Endodermal cell (in vitro differentiated cells): ENCODE measurements around the gene ELAVL1. TPM values are rescaled to one million over a fixed set of nuclear protein-coding genes. Genes with fewer than 3 reads are reported as not detected.

Source experiments
- DNase-seq: peaks from one replicate; pipeline ENCODE4 v3.0.0-alpha.2; 2017
- H3K27ac ChIP-seq: 2 replicates; pipeline ENCODE4 v1.5.1; 2013; ENCODE audit warnings: mild to moderate bottlenecking, low read depth, low read length, moderate library complexity
- H3K27me3 ChIP-seq: 2 replicates; pipeline ENCODE4 v1.6.1; 2013; ENCODE audit warnings: mild to moderate bottlenecking, low read length, moderate library complexity; ENCODE audit not compliant: insufficient read depth, control insufficient read depth, poor library complexity, severe bottlenecking
- H3K36me3 ChIP-seq: 2 replicates; pipeline ENCODE4 v1.7.0; 2013; ENCODE audit warnings: mild to moderate bottlenecking, low read length, moderate library complexity; ENCODE audit not compliant: control insufficient read depth, insufficient read depth
- H3K4me1 ChIP-seq: one replicate; pipeline ENCODE4 v1.7.0; 2013; ENCODE audit warnings: low read length; ENCODE audit not compliant: control insufficient read depth, insufficient read depth
- H3K4me3 ChIP-seq: 2 replicates; pipeline ENCODE4 v1.5.1; 2013; ENCODE audit warnings: mild to moderate bottlenecking, low read length, moderate library complexity
- H3K9ac ChIP-seq: 2 replicates; pipeline ENCODE4 v1.6.1; 2013; ENCODE audit warnings: mild to moderate bottlenecking, low read length, moderate library complexity; ENCODE audit not compliant: poor library complexity, severe bottlenecking; ENCODE audit errors: extremely low read depth
- H3K9me3 ChIP-seq: 2 replicates; pipeline ENCODE4 v1.6.1; 2013; ENCODE audit warnings: mild to moderate bottlenecking, low read length, moderate library complexity; ENCODE audit not compliant: control insufficient read depth
- H3K27ac Mint-ChIP-seq: 2 replicates; pipeline ENCODE4 v1.8.0; 2020; ENCODE audit warnings: mixed read lengths
- H3K27me3 Mint-ChIP-seq: 2 replicates; pipeline ENCODE4 v1.8.0; 2021; ENCODE audit warnings: mild to moderate bottlenecking, mixed read lengths; ENCODE audit not compliant: insufficient read depth
- H3K36me3 Mint-ChIP-seq: 2 replicates; pipeline ENCODE4 v1.8.0; 2020; ENCODE audit warnings: low read depth, mixed read lengths
- H3K4me1 Mint-ChIP-seq: 2 replicates; pipeline ENCODE4 v1.8.0; 2020; ENCODE audit warnings: mixed read lengths
- H3K4me3 Mint-ChIP-seq: 2 replicates; pipeline ENCODE4 v1.8.0; 2020; ENCODE audit warnings: mild to moderate bottlenecking, moderate library complexity, mixed read lengths
- H3K9me3 Mint-ChIP-seq: 2 replicates; pipeline ENCODE4 v1.8.0; 2020; ENCODE audit warnings: mild to moderate bottlenecking, mixed read lengths
- WGBS, 2 experiments: methylation state at CpG; one replicate each; pipeline versions ENCODE4 v1.1.5 to v1.1.7; 2013; ENCODE audit warnings: missing lambda C conversion rate in 2 of 2, mixed read lengths in 1 of 2; ENCODE audit not compliant: insufficient coverage in 1 of 2, insufficient read length in 1 of 2; 5-methylcytosine and 5-hydroxymethylcytosine counted together
- total RNA-seq, 2 donors: library from RNA; stranded (reverse); fragmentation: NEBNext Ultra II Directional in 1 of 2; extraction: Animal tissue kit (Norgen Biotek cat#: 25700) in 1 of 2; gene quantifications; 2 replicates in 1 of 2; 3 replicates in 1 of 2; pipeline ENCODE4 v1.2.1, GENCODE V29; 2021
- TF ChIP-seq, protein P1 (sequence below): fragments of 200-600 bp; sonication (generic); conservative IDR thresholded peaks from 2 replicates; pipeline ENCODE4 v1.5.0; 2021; ENCODE audit warnings: antibody characterized with exemption, mild to moderate bottlenecking

The ELAVL1 gene
- total RNA-seq, 2 donors from 2014 or later, result 123 to 149 TPM

DNA sequence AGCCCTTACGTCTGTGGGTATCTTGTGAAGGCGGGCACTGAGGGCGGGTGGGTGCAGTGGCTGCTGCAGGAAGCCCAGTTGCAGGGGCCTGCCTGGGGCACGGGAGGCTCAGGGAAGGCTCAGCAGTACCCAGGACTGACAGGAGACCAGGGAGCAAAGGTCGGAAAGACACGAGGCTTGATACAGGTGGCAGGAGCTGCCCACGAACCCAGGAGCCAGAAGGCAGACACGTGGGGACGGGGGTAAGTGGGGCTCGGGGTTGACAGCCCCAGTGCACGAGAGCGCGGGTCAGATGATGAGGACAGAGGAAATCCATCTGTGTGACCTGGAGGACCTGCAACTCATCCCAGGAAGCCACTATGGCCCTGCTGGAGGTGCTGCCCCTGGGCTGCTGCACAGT lies 25.3 kb downstream of the ELAVL1 start:
- 95% methylated on average over 9 to 13 of the region's 13 CpGs for WGBS, 2 experiments
- Mint-ChIP-seq H3K27ac (no peak overlapping the region), H3K4me3 (no peak overlapping the region), H3K27me3 (no peaks in the 10 kb centered on the region), H3K36me3 (peaks cover 75% of the 10 kb centered on the region), H3K4me1 (no peaks in the 10 kb centered on the region), H3K9me3 (no peaks in the 10 kb centered on the region)
- TF ChIP-seq, protein P1, sequence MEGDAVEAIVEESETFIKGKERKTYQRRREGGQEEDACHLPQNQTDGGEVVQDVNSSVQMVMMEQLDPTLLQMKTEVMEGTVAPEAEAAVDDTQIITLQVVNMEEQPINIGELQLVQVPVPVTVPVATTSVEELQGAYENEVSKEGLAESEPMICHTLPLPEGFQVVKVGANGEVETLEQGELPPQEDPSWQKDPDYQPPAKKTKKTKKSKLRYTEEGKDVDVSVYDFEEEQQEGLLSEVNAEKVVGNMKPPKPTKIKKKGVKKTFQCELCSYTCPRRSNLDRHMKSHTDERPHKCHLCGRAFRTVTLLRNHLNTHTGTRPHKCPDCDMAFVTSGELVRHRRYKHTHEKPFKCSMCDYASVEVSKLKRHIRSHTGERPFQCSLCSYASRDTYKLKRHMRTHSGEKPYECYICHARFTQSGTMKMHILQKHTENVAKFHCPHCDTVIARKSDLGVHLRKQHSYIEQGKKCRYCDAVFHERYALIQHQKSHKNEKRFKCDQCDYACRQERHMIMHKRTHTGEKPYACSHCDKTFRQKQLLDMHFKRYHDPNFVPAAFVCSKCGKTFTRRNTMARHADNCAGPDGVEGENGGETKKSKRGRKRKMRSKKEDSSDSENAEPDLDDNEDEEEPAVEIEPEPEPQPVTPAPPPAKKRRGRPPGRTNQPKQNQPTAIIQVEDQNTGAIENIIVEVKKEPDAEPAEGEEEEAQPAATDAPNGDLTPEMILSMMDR, result no peak
- no peak overlapping the region for H3K4me3 ChIP-seq
- H3K9ac ChIP-seq, result no peak overlapping the region
- peaks cover 92% of the 10 kb centered on the region for H3K36me3 ChIP-seq
- DNase-seq, result no peak
- H3K9me3 ChIP-seq, result no peaks in the 10 kb centered on the region
- H3K27ac ChIP-seq, result no peak overlapping the region
- H3K4me1 ChIP-seq, result no peaks in the 10 kb centered on the region
- no peaks in the 10 kb centered on the region for H3K27me3 ChIP-seq

DNA sequence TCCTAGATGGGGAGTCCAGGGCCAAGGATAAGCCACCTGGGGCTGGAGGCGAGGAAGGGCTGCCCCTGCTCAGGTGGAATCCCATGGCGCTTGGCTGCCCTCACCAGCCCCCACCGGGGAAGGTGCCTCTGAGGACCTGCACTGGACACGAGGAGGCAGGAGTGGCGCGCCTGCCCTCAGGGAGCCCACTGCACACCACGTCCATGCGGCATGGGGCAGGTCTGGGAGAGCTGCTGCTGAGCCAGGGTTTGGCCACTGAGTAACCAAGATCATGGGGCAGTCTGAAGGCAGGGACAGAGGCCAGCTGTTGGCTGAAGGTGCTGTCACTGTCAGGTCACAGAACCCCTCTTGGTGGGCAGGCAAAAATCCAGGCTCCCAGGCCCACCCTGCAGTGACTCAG lies 25.9 kb downstream of the ELAVL1 start:
- H3K4me3 Mint-ChIP-seq, result no peak overlapping the region
- H3K27me3 ChIP-seq, result no peaks in the 10 kb centered on the region
- no peak for DNase-seq
- no peak overlapping the region for H3K4me3 ChIP-seq
- H3K4me1 Mint-ChIP-seq, result no peaks in the 10 kb centered on the region
- no peak overlapping the region for H3K9ac ChIP-seq
- TF ChIP-seq, protein P1, result no peak
- H3K9me3 Mint-ChIP-seq, result no peaks in the 10 kb centered on the region
- no peak overlapping the region for H3K27ac Mint-ChIP-seq
- H3K36me3 Mint-ChIP-seq, result peaks cover 77% of the 10 kb centered on the region
- H3K9me3 ChIP-seq, result no peaks in the 10 kb centered on the region
- H3K27ac ChIP-seq, result no peak overlapping the region
- H3K4me1 ChIP-seq, result no peaks in the 10 kb centered on the region
- peaks cover 92% of the 10 kb centered on the region for H3K36me3 ChIP-seq
- 98 to 100% methylated on average over 5 to 8 of the region's 8 CpGs for WGBS, 2 experiments
- H3K27me3 Mint-ChIP-seq, result no peaks in the 10 kb centered on the region

DNA sequence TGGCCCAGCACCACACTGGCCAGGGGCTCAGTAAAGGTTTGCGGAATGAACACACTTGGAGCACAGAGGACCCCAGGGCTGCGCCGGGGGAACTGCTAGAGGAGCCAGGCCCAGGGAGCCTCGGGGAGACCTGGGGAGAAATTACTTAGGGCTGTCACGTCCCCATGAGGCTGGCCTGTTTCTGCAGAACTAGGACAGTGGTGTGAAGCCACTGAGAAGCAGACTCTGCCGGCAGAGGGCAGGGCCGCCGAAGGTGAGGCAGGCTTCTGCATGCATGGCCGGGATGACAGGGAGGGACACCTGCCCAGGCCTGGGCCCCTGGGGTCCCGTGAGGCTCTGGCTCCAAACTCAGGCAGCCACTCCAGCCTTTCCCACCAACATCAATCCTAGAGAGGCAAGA lies 26.4 kb downstream of the ELAVL1 start:
- Histone ChIP-seq H3K27ac (no peak overlapping the region), H3K4me1 (no peaks in the 10 kb centered on the region), H3K9ac (no peak overlapping the region), H3K36me3 (peaks cover 92% of the 10 kb centered on the region), H3K9me3 (no peaks in the 10 kb centered on the region), H3K4me3 (no peak overlapping the region), H3K27me3 (no peaks in the 10 kb centered on the region)
- no peaks in the 10 kb centered on the region for H3K9me3 Mint-ChIP-seq
- H3K27ac Mint-ChIP-seq, result no peak overlapping the region
- peaks cover 77% of the 10 kb centered on the region for H3K36me3 Mint-ChIP-seq
- TF ChIP-seq, protein P1, result no peak
- WGBS, 2 experiments, result 93 to 97% methylated on average over 7 to 10 of the region's 10 CpGs
- DNase-seq, result no peak
- no peaks in the 10 kb centered on the region for H3K27me3 Mint-ChIP-seq
- H3K4me3 Mint-ChIP-seq, result no peak overlapping the region
- no peaks in the 10 kb centered on the region for H3K4me1 Mint-ChIP-seq
